GM12873 (cell line): ENCODE data around the gene NINL.

Experiments
- CTCF ChIP-seq: IDR thresholded peaks from 2 replicates; pipeline ENCODE4 v1.5.1; 2012; ENCODE audit warnings: low read depth, mild to moderate bottlenecking, moderate library complexity, low read length, control low read depth; ENCODE audit not compliant: insufficient read depth; ENCODE audit errors: missing control alignments

The NINL gene

GRCh38 chr20:25537890-25538289 lies 47.4 kb downstream of the NINL start:
- TF ChIP-seq CTCF: no peak

DNA sequence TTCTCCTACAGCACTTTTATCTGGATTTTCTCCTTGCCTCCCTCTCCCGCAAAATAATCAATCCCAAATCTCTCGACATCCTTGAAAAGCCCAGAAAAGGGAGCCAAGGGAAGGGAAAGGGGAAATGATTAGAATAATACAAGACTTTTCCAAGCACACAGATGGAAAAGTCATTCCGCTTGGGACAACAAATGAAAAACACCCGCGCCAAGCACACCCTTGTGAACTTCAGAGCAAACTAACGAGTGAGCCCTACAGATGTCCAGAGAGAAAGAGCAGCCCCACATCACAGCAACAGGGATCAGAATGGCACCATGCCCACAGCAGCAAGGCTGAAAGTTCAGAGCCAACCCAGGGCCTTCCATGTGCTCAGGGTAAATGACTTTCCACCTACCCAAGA lies 49.6 kb downstream of the NINL start:
- no peak for TF ChIP-seq CTCF

GRCh38 chr20:25534845-25535244 lies 50.5 kb downstream of the NINL start:
- no peak for TF ChIP-seq CTCF

- no peak for TF ChIP-seq CTCF
These were observed 51.2 kb downstream of the NINL start for GRCh38 chr20:25533920-25534700.

GRCh38 chr20:25532971-25533391 lies 52.4 kb downstream of the NINL start:
- TF ChIP-seq CTCF: no peak

DNA sequence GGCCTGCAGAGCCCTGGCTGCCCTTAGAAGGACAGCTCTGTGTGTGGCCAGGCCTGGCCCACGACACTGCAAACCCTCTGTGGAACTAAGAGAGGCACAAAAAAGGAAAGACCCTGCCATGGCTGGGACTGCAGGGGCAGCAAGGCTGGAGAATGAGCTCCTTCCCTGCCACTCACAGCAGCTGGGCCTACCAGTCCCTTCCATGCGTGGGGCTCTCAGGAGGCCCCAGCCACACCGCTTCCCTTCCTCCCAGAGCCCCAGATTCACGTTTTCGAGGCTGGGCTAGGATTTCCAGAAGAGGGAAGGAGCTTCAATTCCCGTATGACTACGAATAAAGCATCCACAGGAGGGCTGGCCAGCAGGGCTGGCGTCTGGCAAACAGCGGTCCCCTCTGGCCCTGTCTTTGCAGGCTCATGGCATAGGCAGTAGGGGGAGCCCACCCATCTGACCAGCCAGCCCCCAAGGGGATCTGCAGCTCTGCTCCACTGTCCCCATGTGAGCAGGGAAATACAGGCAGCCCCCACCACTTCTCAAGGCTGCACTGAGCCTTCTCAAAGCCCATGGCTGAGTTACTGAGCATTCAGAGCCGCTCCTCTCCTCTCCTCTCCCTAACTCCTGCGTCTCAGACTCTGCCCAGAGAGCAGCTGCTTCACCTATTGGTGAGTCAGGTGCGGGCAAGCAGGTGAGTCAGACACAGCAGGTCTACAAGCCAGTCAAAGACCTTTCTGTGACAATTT lies 53.1 kb downstream of the NINL start:
- no peak for TF ChIP-seq CTCF

DNA sequence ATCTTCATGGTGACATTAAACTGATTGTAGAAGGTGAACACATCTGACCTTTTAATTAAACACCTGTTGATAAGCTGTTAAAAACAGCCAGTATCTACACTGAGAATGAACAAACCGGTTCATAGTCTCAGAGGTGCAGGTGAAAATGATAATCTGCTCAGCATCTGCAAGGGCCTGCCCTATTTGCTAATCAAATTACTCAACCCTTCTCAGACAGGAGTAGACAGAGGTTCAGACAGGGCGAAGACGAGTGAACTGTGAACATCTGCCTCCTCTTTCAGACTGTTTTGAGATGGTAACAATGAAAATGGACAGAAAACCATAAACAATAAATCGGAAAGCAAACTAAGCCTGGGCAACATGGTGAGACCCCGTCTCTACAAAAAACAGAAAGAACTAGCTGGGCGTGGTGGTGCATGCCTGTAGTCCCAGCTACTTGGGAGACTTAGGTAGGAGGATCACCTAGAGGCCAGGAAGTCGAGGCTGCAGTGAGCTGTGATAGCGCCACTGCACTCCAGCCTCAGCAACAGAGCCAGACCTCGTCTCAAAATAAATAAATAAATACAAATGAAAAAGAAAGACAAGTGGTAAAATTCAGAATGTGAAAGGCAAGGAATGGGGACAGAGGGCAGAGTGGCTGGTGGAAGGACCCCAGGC lies 55.9 kb downstream of the NINL start:
- no peak for TF ChIP-seq CTCF
